ENCODE results near the gene AGAP3.

The AGAP3 gene

GRCh38 chr7:151074817-151075661 lies 11.2 kb upstream of the AGAP3 start:
- no peak for DNase-seq

- DNase-seq = no peak
Observed at GRCh38 chr7:151075662-151075971, 10.7 kb upstream of the AGAP3 start.

GRCh38 chr7:151075978-151076426 lies 10.3 kb upstream of the AGAP3 start:
- DNase-seq = no peak

- no peak for DNase-seq
Observed at GRCh38 chr7:151076863-151077704, 9.2 kb upstream of the AGAP3 start.

- DNase-seq = no peak
Observed at GRCh38 chr7:151077705-151078232, 8.5 kb upstream of the AGAP3 start.

- no peak for DNase-seq
Observed at GRCh38 chr7:151078233-151079040, 7.8 kb upstream of the AGAP3 start.

- no peak for DNase-seq
Observed at GRCh38 chr7:151079199-151079910, 6.9 kb upstream of the AGAP3 start.

GRCh38 chr7:151080067-151080521 lies 6.2 kb upstream of the AGAP3 start:
- no peak for DNase-seq

- DNase-seq = peak; percentile 64
Observed at GRCh38 chr7:151080522-151081169, 5.6 kb upstream of the AGAP3 start, which contains the start of gene FASTK. TSS of gene FASTK (minus strand) at chr7:151080809. CDS start at chr7:151080766, 43 bp downstream.

GRCh38 chr7:151081170-151082101 lies 4.8 kb upstream of the AGAP3 start:
- no peak for DNase-seq

GRCh38 chr7:151082141-151083070 lies 3.9 kb upstream of the AGAP3 start:
- DNase-seq = no peak

GRCh38 chr7:151083071-151083823 lies 3.0 kb upstream of the AGAP3 start, which contains the start of gene TMUB1:
TSS of gene TMUB1 (minus strand) at chr7:151083493. CDS start at chr7:151082563, 930 bp downstream.
- DNase-seq = no peak

GRCh38 chr7:151083824-151084160 lies 2.5 kb upstream of the AGAP3 start:
- DNase-seq = no peak

- no peak for DNase-seq
Observed at GRCh38 chr7:151085329-151085690, 965 bp upstream of the AGAP3 start.

GRCh38 chr7:151086802-151087244 lies 548 bp downstream of the AGAP3 start:
- no peak for DNase-seq

GRCh38 chr7:151087245-151088018 lies 1.2 kb downstream of the AGAP3 start:
- no peak for DNase-seq

- no peak for DNase-seq
Observed at GRCh38 chr7:151088019-151088855, 2.0 kb downstream of the AGAP3 start.

All from NCI-H2081 treated with DMSO at 0.1 percent for 48 hours (cell line).